GM12878 (cell line): ENCODE results near the gene UVSSA. TPM values are rescaled to one million over a fixed set of nuclear protein-coding genes. Genes with fewer than 3 reads are reported as not detected.

Experiments used
- ATAC-seq: fragments of 200-7000 bp; cut with Tn5 transposase; 3 replicates; pipeline ENCODE4 v1.9.1; 2020; ENCODE audit warnings: mild to moderate bottlenecking, moderate library complexity
- BruUV-seq: library from RNA; stranded (reverse); fragments of 400-500 nt; replicated peaks from 2 replicates; lab custom pipeline; 2021; lab: Mats Ljungman, UMichigan
- CTCF ChIA-PET: fragments of 300-600 bp; sonication (Branson Sonifier 250); formaldehyde crosslinking; extraction: SDS; loops from one replicate; lab custom pipeline; 2021; ENCODE audit warnings: inconsistent platforms; lab: Yijun Ruan, JAX
- POLR2A ChIA-PET: fragments of 350-600 bp; formaldehyde crosslinking; extraction: SDS; loops from one replicate; lab custom pipeline; 2021; ENCODE audit warnings: inconsistent platforms; lab: Charles Lee
- RAD21 ChIA-PET: fragments of 300-600 bp; sonication (Branson Sonifier 250); formaldehyde crosslinking; loops from one replicate; lab custom pipeline; 2023; ENCODE audit warnings: antibody characterized with exemption; ENCODE audit not compliant: unreplicated experiment; lab: Charles Lee
- SMC1A ChIA-PET: fragments of 300-600 bp; sonication (Branson Sonifier 250); formaldehyde crosslinking; loops from one replicate; lab custom pipeline; 2023; ENCODE audit not compliant: unreplicated experiment, uncharacterized antibody; lab: Charles Lee
- DNase-seq: peaks from one replicate; pipeline ENCODE4 v3.0.0-alpha.2; 2011; ENCODE audit warnings: low read depth, low spot score
- FAIRE-seq: peaks from 3 replicates; lab custom pipeline; 2011; peaks lifted over from hg19 to GRCh38; lab: Jason Lieb, UNC
- H2AFZ ChIP-seq: 2 replicates; pipeline ENCODE4 v1.6.0; 2011; ENCODE audit warnings: low read depth, low read length, control low read depth; ENCODE audit not compliant: control insufficient read depth
- H3K27ac ChIP-seq: 2 replicates; pipeline ENCODE4 v1.5.1; 2011; ENCODE audit warnings: control low read depth; ENCODE audit not compliant: control insufficient read depth, insufficient read depth
- H3K27me3 ChIP-seq, 2 experiments: replicated peaks in 1 of 2; 2 replicates each; pipeline versions ENCODE4 v1.6.0 to v1.6.1; 2011; ENCODE audit warnings: low read length in 1 of 2; ENCODE audit not compliant: control insufficient read depth in 2 of 2, insufficient read depth in 2 of 2
- H3K36me3 ChIP-seq, 2 experiments: 2 replicates each; pipeline ENCODE4 v1.5.1; 2011; ENCODE audit warnings: low read length in 1 of 2; ENCODE audit not compliant: control insufficient read depth in 2 of 2, insufficient read depth in 2 of 2
- H3K4me1 ChIP-seq: 2 replicates; pipeline ENCODE4 v1.6.1; 2011; ENCODE audit warnings: mild to moderate bottlenecking, low read length, moderate library complexity, mixed read lengths; ENCODE audit not compliant: control insufficient read depth, insufficient read depth
- H3K4me2 ChIP-seq: 2 replicates; pipeline ENCODE4 v1.6.0; 2011; ENCODE audit warnings: control low read depth; ENCODE audit not compliant: control insufficient read depth, insufficient read depth
- H3K4me3 ChIP-seq: fragments of 200-600 bp; sonication (generic); 2 replicates; pipeline ENCODE4 v1.5.1; 2016
- H3K79me2 ChIP-seq: 2 replicates; pipeline ENCODE4 v1.6.0; 2011; ENCODE audit warnings: low read length; ENCODE audit not compliant: control insufficient read depth, insufficient read depth
- H3K9ac ChIP-seq: 2 replicates; pipeline ENCODE4 v1.8.0; 2011; ENCODE audit warnings: low read length, control low read depth, mixed read lengths; ENCODE audit not compliant: control insufficient read depth, insufficient read depth
- H3K9me3 ChIP-seq: replicated peaks from 3 replicates; pipeline ENCODE4 v1.5.1; 2011; ENCODE audit warnings: mild to moderate bottlenecking, low read length; ENCODE audit not compliant: control insufficient read depth, insufficient read depth
- H4K20me1 ChIP-seq: 2 replicates; pipeline ENCODE4 v1.6.0; 2011; ENCODE audit not compliant: control insufficient read depth, insufficient read depth
- ATF7 ChIP-seq: fragments of 450-650 bp; IDR thresholded peaks from 2 replicates; pipeline ENCODE4 v1.6.1; 2016; ENCODE audit warnings: low read depth, mild to moderate bottlenecking
- CEBPB ChIP-seq, 2 experiments: fragments of 150-350 bp in 1 of 2; IDR thresholded peaks; 2 replicates each; pipeline ENCODE4 v1.6.1; 2012 to 2014; ENCODE audit warnings: low read depth in 2 of 2, low read length in 2 of 2, borderline replicate concordance in 1 of 2, inconsistent platforms in 1 of 2
- ETV6 ChIP-seq, 2 experiments: fragments of 450-650 bp in 1 of 2; IDR thresholded peaks in 1 of 2; conservative IDR thresholded peaks in 1 of 2; 2 replicates each; pipeline ENCODE4 v1.6.1; 2014; ENCODE audit warnings: antibody characterized with exemption in 1 of 2, borderline replicate concordance in 1 of 2, low read depth in 1 of 2, mild to moderate bottlenecking in 1 of 2, moderate library complexity in 1 of 2
- HSF1 ChIP-seq: fragments of 150-350 bp; IDR thresholded peaks from 2 replicates; pipeline ENCODE4 v1.6.1; 2014; ENCODE audit warnings: mild to moderate bottlenecking, low read depth, low read length
- MEF2A ChIP-seq: IDR thresholded peaks from 2 replicates; pipeline ENCODE4 v1.6.1; 2011; ENCODE audit warnings: low read depth, mild to moderate bottlenecking, low read length, moderate library complexity; ENCODE audit not compliant: insufficient read depth
- NFYB ChIP-seq: IDR thresholded peaks from 2 replicates; pipeline ENCODE4 v1.6.1; 2011; ENCODE audit warnings: low read depth, mild to moderate bottlenecking, low read length, improper control_type of control experiment, moderate library complexity; ENCODE audit not compliant: insufficient read depth
- RAD21 ChIP-seq: IDR thresholded peaks from 2 replicates; pipeline ENCODE4 v1.6.1; 2011; ENCODE audit warnings: mild to moderate bottlenecking, low read depth, low read length, moderate library complexity; ENCODE audit not compliant: insufficient read depth
- RBBP5 ChIP-seq: fragments of 200-600 bp; sonication (generic); conservative IDR thresholded peaks from 2 replicates; pipeline ENCODE4 v1.6.1; 2016
- STAT3 ChIP-seq: IDR thresholded peaks from 2 replicates; pipeline ENCODE4 v1.6.1; 2011; ENCODE audit warnings: low read depth, low read length, improper control_type of control experiment
- ZNF384 ChIP-seq: IDR thresholded peaks from 2 replicates; pipeline ENCODE4 v1.6.1; 2012; ENCODE audit warnings: low read depth, mild to moderate bottlenecking, low read length, improper control_type of control experiment, borderline replicate concordance
- WGBS: methylation state at CpG from one replicate; pipeline ENCODE4 v1.1.6; 2016; ENCODE audit warnings: low lambda C conversion rate; ENCODE audit not compliant: insufficient replicate concordance, insufficient coverage; ENCODE audit errors: missing lambda C conversion rate; 5-methylcytosine and 5-hydroxymethylcytosine counted together
- in situ Hi-C: fragments of 300-500 bp; cut with MboI; formaldehyde crosslinking; loops from 9 replicates; pipeline ENCODE4 v1.14.3; 2018; ENCODE audit warnings: mixed read lengths
- intact Hi-C: fragments of 100-400 bp; cut with micrococcal nuclease; formaldehyde crosslinking; loops from one replicate; pipeline ENCODE4 v1.14.2; 2022; ENCODE audit not compliant: unreplicated experiment
- polyA plus RNA-seq, 11 experiments: library from polyadenylated mRNA; depleted of rRNA in 4 of 11; unstranded in 6 of 11; stranded (reverse) in 5 of 11; fragments of >200 nt; fragmentation: Nextera tagmentation in 4 of 11; fragmentation: Illumina TruSeq in 1 of 11; extraction: Ambion mirVana in 4 of 11; extraction: Trizol in 1 of 11; gene quantifications; 1 replicate in 1 of 11; 2 replicates in 10 of 11; pipeline versions ENCODE4 v1.2.1 to v1.2.3, GENCODE V29; 2011 to 2016; ENCODE audit warnings: inconsistent platforms in 2 of 11, missing spikeins in 2 of 11, low read depth in 1 of 11
- total RNA-seq, 4 experiments: library from RNA; depleted of rRNA in 3 of 4; stranded (reverse); fragments of >200 nt in 3 of 4; fragmentation: Illumina TruSeq in 1 of 4; extraction: Trizol in 1 of 4; gene quantifications; 2 replicates each; pipeline versions ENCODE4 v1.2.1 to v1.2.3, GENCODE V29; 2013 to 2021
- TF ChIP-seq, protein P1 (sequence below): fragments of 450-650 bp; IDR thresholded peaks from 2 replicates; pipeline ENCODE4 v1.6.1; 2017; ENCODE audit warnings: low read depth, mild to moderate bottlenecking, moderate library complexity

The UVSSA gene
- total and polyA plus RNA-seq, 10 of the 15 experiments (the other 5 are each of a cell fraction or from before 2014, with no cell fraction given): 0.34 to 16.8 (median 3.6) TPM

DNA sequence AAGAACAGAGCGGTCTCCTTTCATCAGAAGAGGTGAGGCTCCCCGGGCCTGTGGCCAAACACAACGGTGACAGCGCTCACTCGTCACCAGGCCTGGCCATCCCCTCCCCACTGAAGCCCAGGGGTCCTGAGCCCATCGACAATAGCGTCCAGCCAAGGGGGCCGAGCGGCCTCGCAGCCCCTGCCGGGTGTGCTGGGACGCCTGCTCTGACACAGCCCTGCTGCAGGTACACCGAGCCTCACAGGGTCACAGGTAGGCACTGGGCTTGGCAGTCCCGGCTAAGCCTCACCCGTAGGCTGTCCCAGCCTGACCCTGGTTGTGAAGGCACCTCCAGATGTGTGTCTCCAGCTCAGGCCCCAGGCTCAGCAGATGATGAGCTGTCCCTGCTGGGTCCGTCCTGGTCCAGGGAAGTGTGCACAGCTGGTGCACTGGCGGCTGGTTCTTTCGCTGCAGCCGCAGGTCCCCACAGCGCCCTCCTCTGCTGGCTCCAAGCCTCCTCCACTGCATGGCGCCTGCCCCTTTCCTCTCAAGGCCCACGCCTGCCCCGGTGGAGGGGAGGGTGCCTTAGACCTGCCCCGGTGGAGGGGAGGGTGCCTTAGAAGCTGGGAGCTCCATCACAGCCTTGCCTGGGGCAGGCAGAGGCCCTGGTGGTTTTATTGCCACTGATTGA, 21.5 kb downstream of the UVSSA start:
- Histone ChIP-seq H3K4me3 (no peak overlapping the region), H3K27ac (no peak overlapping the region), H3K9me3 (no peaks in the 10 kb centered on the region), H3K4me1 (no peaks in the 10 kb centered on the region), H3K27me3 (no peaks in the 10 kb centered on the region), H2AFZ (no peak overlapping the region), H3K4me2 (no peak overlapping the region), H3K79me2 (no peaks in the 10 kb centered on the region), H4K20me1 (no peaks in the 10 kb centered on the region), H3K36me3 (no peaks in the 10 kb centered on the region; a peak in 1 of 4 replicates), H3K9ac (no peak overlapping the region)
- POLR2A ChIA-PET: no interaction called here
- in situ Hi-C loops: no loop called here
- TF ChIP-seq NFYB (no peak), ZNF384 (no peak), RBBP5 (no peak)
- TF ChIP-seq, protein P1, sequence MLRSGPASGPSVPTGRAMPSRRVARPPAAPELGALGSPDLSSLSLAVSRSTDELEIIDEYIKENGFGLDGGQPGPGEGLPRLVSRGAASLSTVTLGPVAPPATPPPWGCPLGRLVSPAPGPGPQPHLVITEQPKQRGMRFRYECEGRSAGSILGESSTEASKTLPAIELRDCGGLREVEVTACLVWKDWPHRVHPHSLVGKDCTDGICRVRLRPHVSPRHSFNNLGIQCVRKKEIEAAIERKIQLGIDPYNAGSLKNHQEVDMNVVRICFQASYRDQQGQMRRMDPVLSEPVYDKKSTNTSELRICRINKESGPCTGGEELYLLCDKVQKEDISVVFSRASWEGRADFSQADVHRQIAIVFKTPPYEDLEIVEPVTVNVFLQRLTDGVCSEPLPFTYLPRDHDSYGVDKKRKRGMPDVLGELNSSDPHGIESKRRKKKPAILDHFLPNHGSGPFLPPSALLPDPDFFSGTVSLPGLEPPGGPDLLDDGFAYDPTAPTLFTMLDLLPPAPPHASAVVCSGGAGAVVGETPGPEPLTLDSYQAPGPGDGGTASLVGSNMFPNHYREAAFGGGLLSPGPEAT: no peak
- RAD21 ChIA-PET: no interaction called here
- FAIRE-seq: no peak
- SMC1A ChIA-PET: no interaction called here
- BruUV-seq: no TSS peak
- DNase-seq: no peak
- no peak for ATAC-seq
- intact Hi-C loops: no loop called here
- CTCF ChIA-PET: no interaction called here
- 93% methylated on average over 24 of the region's 24 CpGs for WGBS

DNA sequence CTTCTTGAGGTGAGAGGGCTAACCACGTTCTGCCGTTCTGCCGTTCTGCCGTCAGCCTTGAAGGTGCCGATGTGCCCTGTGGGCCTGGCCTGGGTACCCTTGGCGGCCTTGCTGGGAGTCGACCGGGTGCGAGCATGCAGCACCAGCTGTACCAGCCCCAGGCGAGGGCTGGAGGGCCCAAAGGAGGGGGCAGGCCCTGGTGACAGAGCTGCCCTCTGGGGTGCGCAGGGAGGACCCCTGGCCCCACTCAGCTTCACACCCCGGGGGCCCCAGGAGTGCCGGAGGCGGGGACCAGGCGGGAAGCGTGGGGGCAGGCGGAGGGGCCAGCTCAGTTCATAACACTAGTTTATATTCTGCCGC, 22.1 kb downstream of the UVSSA start:
- Histone ChIP-seq H3K4me1 (no peaks in the 10 kb centered on the region), H3K4me2 (no peak overlapping the region), H3K79me2 (no peaks in the 10 kb centered on the region), H3K4me3 (no peak overlapping the region), H3K27me3 (no peaks in the 10 kb centered on the region), H4K20me1 (no peaks in the 10 kb centered on the region)
- SMC1A ChIA-PET: no interaction called here
- no TSS peak for BruUV-seq
- POLR2A ChIA-PET: no interaction called here
- in situ Hi-C loops: no loop called here
- no peak for TF ChIP-seq ETV6 (conservative IDR thresholded peaks at IDR 0.05 in 1 of 2, IDR thresholded peaks at IDR 0.05 in 1 of 2; ENCODE audit: borderline replicate concordance in 1 of 2, low read depth in 1 of 2)
- no peak for TF ChIP-seq ATF7
- TF ChIP-seq STAT3: no peak
- no peak for TF ChIP-seq RAD21
- TF ChIP-seq CEBPB (IDR thresholded peaks at IDR 0.05; ENCODE audit: borderline replicate concordance in 1 of 2, low read depth in 2 of 2, low read length in 2 of 2): no peak
- TF ChIP-seq MEF2A: no peak
- TF ChIP-seq HSF1: no peak
- TF ChIP-seq, all 136 proteins: peak for 0
- Histone ChIP-seq H3K36me3 (no peaks in the 10 kb centered on the region; a peak in 1 of 4 replicates), H3K9me3 (no peaks in the 10 kb centered on the region), H2AFZ (no peak overlapping the region), H3K9ac (no peak overlapping the region), H3K27ac (no peak overlapping the region)
- ChIA-PET RAD21 (no interaction called here), CTCF (no interaction called here)
- no peak for FAIRE-seq
- ATAC-seq: no peak
- 97% methylated on average over 18 of the region's 18 CpGs for WGBS
- intact Hi-C loops: no loop called here
- DNase-seq: no peak
